HG03521 (cell line): ENCODE results near the gene CDH9.

Source experiments
- ATAC-seq: cut with Tn5 transposase; IDR thresholded peaks from one replicate; pipeline ENCODE4 v1.9.1; 2021; ENCODE audit warnings: mild to moderate bottlenecking, moderate library complexity; ENCODE audit not compliant: unreplicated experiment

Gene CDH9, protein sequence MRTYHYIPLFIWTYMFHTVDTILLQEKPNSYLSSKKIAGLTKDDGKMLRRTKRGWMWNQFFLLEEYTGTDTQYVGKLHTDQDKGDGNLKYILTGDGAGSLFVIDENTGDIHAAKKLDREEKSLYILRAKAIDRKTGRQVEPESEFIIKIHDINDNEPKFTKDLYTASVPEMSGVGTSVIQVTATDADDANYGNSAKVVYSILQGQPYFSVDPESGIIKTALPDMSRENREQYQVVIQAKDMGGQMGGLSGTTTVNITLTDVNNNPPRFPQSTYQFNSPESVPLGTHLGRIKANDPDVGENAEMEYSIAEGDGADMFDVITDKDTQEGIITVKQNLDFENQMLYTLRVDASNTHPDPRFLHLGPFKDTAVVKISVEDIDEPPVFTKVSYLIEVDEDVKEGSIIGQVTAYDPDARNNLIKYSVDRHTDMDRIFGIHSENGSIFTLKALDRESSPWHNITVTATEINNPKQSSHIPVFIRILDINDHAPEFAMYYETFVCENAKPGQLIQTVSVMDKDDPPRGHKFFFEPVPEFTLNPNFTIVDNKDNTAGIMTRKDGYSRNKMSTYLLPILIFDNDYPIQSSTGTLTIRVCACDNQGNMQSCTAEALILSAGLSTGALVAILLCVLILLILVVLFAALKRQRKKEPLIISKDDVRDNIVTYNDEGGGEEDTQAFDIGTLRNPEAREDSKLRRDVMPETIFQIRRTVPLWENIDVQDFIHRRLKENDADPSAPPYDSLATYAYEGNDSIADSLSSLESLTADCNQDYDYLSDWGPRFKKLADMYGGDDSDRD

GRCh38 chr5:27038476-27038875, at the start of gene CDH9:
CDH9 (minus strand) TSS chr5:27038586; CDS start chr5:26988333, 50,253 bp downstream.
- no peak for ATAC-seq

- ATAC-seq = no peak
These were observed 49.4 kb upstream of the CDH9 start for GRCh38 chr5:27087747-27088146.

DNA sequence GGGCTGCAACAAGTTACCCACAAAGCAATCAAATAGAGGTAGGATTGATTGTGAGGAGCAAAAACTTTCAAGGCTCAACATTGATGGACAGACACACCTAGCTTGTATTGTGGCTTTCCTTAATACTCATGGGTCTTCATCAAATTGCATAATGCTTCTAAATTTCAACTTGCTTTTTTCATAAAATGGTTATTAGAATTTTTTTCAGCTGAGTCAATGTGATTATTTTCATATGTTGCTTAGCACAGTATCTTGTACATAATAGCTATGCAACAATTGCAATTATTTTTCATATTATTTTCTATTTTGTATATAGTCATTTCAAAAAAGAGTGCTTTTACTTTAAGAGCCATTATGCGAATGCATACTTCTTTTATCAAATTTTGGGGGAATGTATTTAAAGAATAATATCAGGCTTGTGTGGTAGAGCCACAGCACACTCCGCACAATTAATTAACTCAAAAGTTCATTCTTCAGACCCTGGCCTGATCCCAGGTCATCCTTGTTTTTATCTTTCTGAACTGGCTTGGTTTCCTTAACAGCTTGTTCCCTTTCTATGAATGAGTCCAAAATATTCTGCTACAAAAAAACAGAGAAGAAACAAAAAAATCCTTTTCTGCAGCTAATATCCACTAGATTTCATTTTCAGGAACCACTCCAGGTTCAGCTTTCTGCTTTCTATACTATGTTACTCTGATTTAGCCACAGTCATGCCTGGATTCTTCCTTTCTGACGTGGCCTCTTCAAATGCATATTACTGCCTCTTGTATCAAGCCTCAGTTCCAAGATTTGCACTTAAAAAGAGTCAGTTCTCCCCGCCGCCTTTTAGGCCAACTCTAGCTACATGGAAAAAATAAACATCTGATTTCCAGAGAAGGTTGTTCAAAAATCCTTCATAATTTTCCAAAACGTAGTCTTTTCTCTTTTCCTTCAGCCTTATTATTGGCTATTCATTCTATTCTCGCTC, 45.3 kb upstream of the CDH9 start:
- ATAC-seq = no peak

DNA sequence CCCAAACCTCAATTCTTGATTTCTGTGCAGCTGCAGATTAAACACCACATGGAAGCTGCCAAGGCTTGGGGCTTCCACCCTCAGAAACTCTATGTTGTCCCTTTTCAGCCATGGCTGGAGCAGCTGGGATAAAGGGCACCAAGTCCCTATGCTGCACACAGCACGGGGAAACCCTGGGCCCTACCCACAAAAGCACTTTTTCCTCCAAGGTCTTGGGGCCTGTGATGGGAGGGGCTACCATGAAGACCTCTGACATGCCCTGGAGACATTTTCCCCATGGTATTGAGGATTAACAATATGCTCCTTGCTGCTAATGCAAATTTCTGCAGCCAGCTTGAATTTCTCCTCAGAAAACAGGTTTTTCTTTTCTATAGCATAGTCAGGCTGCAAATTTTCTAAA, 41.8 kb upstream of the CDH9 start:
- no peak for ATAC-seq

DNA sequence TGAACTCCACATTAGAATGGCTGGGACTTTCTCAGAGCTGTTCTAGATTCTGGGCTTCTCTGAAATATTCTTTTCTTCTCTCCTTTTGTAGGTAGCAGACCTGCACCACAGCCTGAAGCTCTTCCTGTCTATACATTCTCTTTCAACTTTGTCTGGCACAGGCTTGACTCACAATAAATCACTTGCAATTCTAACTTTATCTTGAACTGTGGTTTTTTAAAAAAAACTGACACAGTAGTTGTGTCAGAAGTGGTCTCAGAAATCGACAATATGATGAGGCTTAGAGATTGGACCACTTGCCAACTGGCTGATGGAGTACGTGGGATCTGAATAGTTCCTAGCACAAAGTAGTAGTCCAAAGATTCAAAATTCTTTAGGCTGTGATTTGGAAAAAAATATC, 24.1 kb upstream of the CDH9 start:
- no peak for ATAC-seq

GRCh38 chr5:27048510-27048909, 10.1 kb upstream of the CDH9 start:
- no peak for ATAC-seq

- ATAC-seq = no peak
These were observed 3.0 kb upstream of the CDH9 start for GRCh38 chr5:27041372-27041771.

- ATAC-seq = no peak
These were observed 3.8 kb downstream of the CDH9 start for GRCh38 chr5:27034565-27034964.

DNA sequence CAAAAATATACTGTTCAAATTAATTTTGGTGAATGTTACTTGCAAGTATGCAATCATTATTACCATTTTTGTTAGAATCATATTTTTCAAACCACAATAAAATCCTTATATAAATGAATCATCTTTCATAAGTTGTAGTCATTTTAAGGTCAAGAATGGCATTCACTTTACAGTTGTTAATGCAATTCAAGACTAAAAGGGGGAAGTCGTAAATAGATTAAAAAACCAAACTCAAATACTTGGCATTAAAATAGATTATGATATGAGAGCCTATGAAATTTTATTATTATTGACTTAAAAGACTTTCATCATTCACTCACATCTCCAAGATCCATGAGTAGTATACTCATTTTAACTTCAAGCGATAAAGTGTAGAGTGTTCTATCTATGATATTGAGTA, 11.6 kb downstream of the CDH9 start:
- ATAC-seq = no peak

GRCh38 chr5:27026063-27026462, 12.3 kb downstream of the CDH9 start:
- no peak for ATAC-seq

DNA sequence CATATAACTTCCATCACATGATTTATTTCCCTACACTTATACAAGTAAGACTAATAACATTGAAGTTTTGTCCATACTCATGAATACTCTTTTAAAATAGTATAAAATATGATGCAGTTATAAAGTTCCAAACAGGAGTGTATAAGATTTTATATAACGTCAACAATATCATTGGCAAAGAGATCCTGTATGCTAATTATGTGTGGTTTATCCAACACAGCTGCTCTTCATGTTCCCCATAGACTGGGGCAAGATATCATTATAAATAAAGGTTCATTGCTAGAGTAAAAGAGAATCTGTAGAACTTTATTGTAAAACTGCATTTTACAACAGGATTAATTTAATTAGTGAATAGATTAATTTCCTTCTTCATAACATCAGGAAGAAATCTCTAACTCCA, 16.9 kb downstream of the CDH9 start:
- no peak for ATAC-seq

GRCh38 chr5:27020973-27021372, 17.4 kb downstream of the CDH9 start:
- ATAC-seq = no peak

DNA sequence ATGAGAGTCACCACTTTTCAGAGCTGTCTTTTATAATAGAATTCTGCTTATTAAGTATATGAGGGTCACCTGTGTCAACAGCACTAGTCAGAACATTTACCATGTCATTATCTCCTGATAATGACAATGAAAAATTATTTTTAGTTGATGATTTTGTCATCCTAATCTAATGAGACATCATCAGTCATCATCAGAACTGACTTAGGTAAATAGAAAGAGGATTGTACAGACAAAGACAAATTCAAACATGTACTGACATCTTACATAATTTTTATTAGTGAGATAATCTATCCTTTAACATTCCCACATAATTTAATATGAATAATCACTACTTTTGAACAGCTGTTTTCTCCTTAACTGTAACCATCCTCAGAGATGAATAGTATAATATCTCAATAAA, 22.6 kb downstream of the CDH9 start:
- ATAC-seq = no peak

DNA sequence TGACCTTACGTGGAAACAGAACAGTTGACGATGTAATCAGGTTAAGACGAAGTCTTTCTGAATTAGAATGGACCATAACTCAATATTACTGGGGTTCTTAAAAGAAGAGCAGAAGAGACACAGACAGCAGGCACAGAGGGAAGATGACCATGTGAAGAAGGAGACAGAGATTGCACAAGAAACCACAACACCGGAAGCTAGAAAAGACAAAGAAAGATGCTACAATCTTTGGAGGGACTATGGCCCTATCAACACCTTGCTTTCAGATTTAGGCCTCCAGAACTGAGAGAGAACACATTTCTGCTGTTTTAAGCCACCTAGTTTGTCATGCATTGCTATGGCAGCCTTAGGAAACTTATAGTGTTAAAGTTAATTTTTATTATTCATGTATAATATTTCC, 27.1 kb downstream of the CDH9 start:
- ATAC-seq = no peak

DNA sequence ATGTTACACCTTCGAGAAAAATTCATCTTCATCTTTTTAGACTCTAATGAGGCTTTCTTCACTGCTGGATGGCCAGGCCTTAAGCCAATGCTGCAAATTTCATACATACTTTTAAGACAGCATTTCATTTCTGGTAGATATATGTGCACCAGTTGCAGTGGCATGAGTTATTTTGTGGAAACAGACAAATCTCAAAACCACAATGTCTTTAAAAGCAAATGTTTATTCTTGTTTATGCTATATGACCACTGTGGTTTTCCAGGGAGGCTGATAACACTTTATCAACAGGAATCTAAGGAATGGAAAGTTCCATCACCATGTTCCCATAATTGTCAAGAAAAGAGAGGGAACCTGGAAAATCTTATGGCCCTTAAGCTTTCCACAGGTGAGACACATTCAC, 27.7 kb downstream of the CDH9 start:
- ATAC-seq = no peak

GRCh38 chr5:27009540-27009915, 28.9 kb downstream of the CDH9 start:
- ATAC-seq = no peak

GRCh38 chr5:27008604-27009539, 29.5 kb downstream of the CDH9 start:
- no peak for ATAC-seq

DNA sequence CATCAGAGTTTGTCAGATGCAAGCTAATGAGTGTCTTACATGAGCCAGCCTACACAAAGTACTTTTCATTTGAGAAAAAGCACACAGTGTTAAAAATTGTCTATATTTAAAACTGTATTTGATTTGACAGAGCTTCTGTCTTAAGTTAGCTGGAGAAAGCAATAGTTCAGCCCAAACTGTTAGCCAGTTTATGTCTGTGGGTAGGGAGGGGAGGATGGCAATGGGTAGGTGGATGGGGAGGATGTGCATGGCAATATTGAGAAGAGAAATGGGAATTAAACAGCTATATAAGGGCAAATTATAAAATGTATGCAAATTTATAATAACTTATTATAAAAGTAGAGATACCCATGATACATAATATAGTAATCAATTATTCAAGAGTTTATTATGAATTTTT, 31.3 kb downstream of the CDH9 start:
- ATAC-seq = no peak

GRCh38 chr5:26986985-26987384, 51.4 kb downstream of the CDH9 start:
- ATAC-seq = no peak

GRCh38 chr5:26981750-26982149, 56.6 kb downstream of the CDH9 start:
- ATAC-seq = no peak
